Measurements from ENCODE around the gene TRMT2A. TPM values are rescaled to one million over a fixed set of nuclear protein-coding genes. Genes with fewer than 3 reads are reported as not detected.

TRMT2A gene
- total RNA-seq, 1 experiment from 2014 or later = 68.1 TPM

GRCh38 chr22:20148414-20148813 is 31.4 kb upstream of the TRMT2A start:
- POLR2A ChIA-PET (ENCODE audit: low non-redundant PET) = no interaction called here
- BruUV-seq (replicated peaks) = no TSS peak

GRCh38 chr22:20147237-20147988 is 30.4 kb upstream of the TRMT2A start:
- no TSS peak for BruUV-seq (replicated peaks)
- ChIA-PET CTCF (no interaction called here), POLR2A (ENCODE audit: low non-redundant PET) (no interaction called here)
- H3K27ac ChIP-seq (ENCODE audit: low read depth, low read length, poor library complexity, severe bottlenecking) = no peak overlapping the region
- no peak for TF ChIP-seq CTCF (conservative IDR thresholded peaks at IDR 0.05; ENCODE audit: low read depth, low read length)
- TF ChIP-seq EZH2 (IDR thresholded peaks at IDR 0.05; ENCODE audit: borderline replicate concordance, low read depth, low read length, poor library complexity, severe bottlenecking) = no peak
- no peaks in the 10 kb centered on the region for H3K36me3 ChIP-seq (ENCODE audit: insufficient read depth, low read length, poor library complexity, severe bottlenecking)
- H3K27me3 ChIP-seq (replicated peaks; ENCODE audit: insufficient read depth, low read depth, low read length, poor library complexity) = no peaks in the 10 kb centered on the region
- H3K4me1 ChIP-seq (ENCODE audit: insufficient read depth, low read length, poor library complexity, severe bottlenecking) = no peaks in the 10 kb centered on the region
- no peak for DNase-seq (ENCODE audit: low spot score)
- intact Hi-C loops (cut with micrococcal nuclease; ENCODE audit: unreplicated experiment) = no loop called here
- H3K4me3 ChIP-seq (ENCODE audit: low read depth, low read length, poor library complexity, severe bottlenecking) = no peak overlapping the region
- no peaks in the 10 kb centered on the region for H3K9me3 ChIP-seq (ENCODE audit: low read depth, low read length, poor library complexity, severe bottlenecking)

More at GRCh38 chr22:20148414-20148813, 31.4 kb upstream of the TRMT2A start:
- no peak overlapping the region for H3K4me3 ChIP-seq (ENCODE audit: low read depth, low read length, poor library complexity, severe bottlenecking)
- H3K9me3 ChIP-seq (ENCODE audit: low read depth, low read length, poor library complexity, severe bottlenecking) = no peaks in the 10 kb centered on the region
- CTCF ChIA-PET = no interaction called here
- no peak for TF ChIP-seq CTCF (conservative IDR thresholded peaks at IDR 0.05; ENCODE audit: low read depth, low read length)
- TF ChIP-seq EZH2 (IDR thresholded peaks at IDR 0.05; ENCODE audit: borderline replicate concordance, low read depth, low read length, poor library complexity, severe bottlenecking) = no peak
- H3K36me3 ChIP-seq (ENCODE audit: insufficient read depth, low read length, poor library complexity, severe bottlenecking) = no peaks in the 10 kb centered on the region
- no peak overlapping the region for H3K27ac ChIP-seq (ENCODE audit: low read depth, low read length, poor library complexity, severe bottlenecking)
- H3K27me3 ChIP-seq (replicated peaks; ENCODE audit: insufficient read depth, low read depth, low read length, poor library complexity) = no peaks in the 10 kb centered on the region
- intact Hi-C loops (cut with micrococcal nuclease; ENCODE audit: unreplicated experiment) = no loop called here
- no peaks in the 10 kb centered on the region for H3K4me1 ChIP-seq (ENCODE audit: insufficient read depth, low read length, poor library complexity, severe bottlenecking)
- no peak for DNase-seq (ENCODE audit: low spot score)

- Histone ChIP-seq H3K4me1 (ENCODE audit: insufficient read depth, low read length, poor library complexity, severe bottlenecking) (no peaks in the 10 kb centered on the region), H3K27me3 (replicated peaks; ENCODE audit: insufficient read depth, low read depth, low read length, poor library complexity) (no peaks in the 10 kb centered on the region), H3K4me3 (ENCODE audit: low read depth, low read length, poor library complexity, severe bottlenecking) (no peak overlapping the region), H3K9me3 (ENCODE audit: low read depth, low read length, poor library complexity, severe bottlenecking) (no peaks in the 10 kb centered on the region), H3K36me3 (ENCODE audit: insufficient read depth, low read length, poor library complexity, severe bottlenecking) (no peaks in the 10 kb centered on the region), H3K27ac (ENCODE audit: low read depth, low read length, poor library complexity, severe bottlenecking) (no peak overlapping the region)
- no peak for TF ChIP-seq CTCF (conservative IDR thresholded peaks at IDR 0.05; ENCODE audit: low read depth, low read length)
- TF ChIP-seq EZH2 (IDR thresholded peaks at IDR 0.05; ENCODE audit: borderline replicate concordance, low read depth, low read length, poor library complexity, severe bottlenecking) = no peak
- POLR2A ChIA-PET (ENCODE audit: low non-redundant PET) = no interaction called here
- no peak for DNase-seq (ENCODE audit: low spot score)
- CTCF ChIA-PET = no interaction called here
- intact Hi-C loops (cut with micrococcal nuclease; ENCODE audit: unreplicated experiment) = no loop called here
- BruUV-seq (replicated peaks) = no TSS peak
These were observed 29.8 kb upstream of the TRMT2A start for GRCh38 chr22:20146777-20147176.
